Renal cortex interstitium (tissue), 11 donors: ENCODE measurements around the gene HCFC1. TPM values are rescaled to one million over a fixed set of nuclear protein-coding genes. Genes with fewer than 3 reads are reported as not detected.
A peak's percentile ranks its signal among the peaks of the same experiment; 100 is the strongest.

Experiments used
- DNase-seq, 11 donors: peaks; one replicate each; pipeline ENCODE4 v3.0.0-alpha.2; 2013; ENCODE audit warnings: low read depth in 9 of 11, low spot score in 4 of 11; ENCODE audit errors: extremely low read depth in 1 of 11
- polyA plus RNA-seq, 3 donors: library from polyadenylated mRNA; unstranded; fragments of 120-200 nt; gene quantifications; one replicate each; pipeline ENCODE4 v1.2.1, GENCODE V29; 2013; ENCODE audit not compliant: insufficient read length in 3 of 3

The HCFC1 gene
- polyA plus RNA-seq, 3 donors = 40.8 to 52.0 (median 45.7) TPM

GRCh38 chrX:153966841-153967535, 4.6 kb downstream of the HCFC1 start:
- no peak for DNase-seq

GRCh38 chrX:153966283-153966688, 5.3 kb downstream of the HCFC1 start:
- no peak for DNase-seq

GRCh38 chrX:153965406-153965805, 6.2 kb downstream of the HCFC1 start:
- DNase-seq = no peak

GRCh38 chrX:153964105-153964504, 7.5 kb downstream of the HCFC1 start:
- no peak for DNase-seq

GRCh38 chrX:153963546-153963945, 8.1 kb downstream of the HCFC1 start:
- no peak for DNase-seq

GRCh38 chrX:153961292-153961691, 10.3 kb downstream of the HCFC1 start:
- no peak for DNase-seq

- DNase-seq = no peak
These were observed 10.8 kb downstream of the HCFC1 start for GRCh38 chrX:153960786-153961185.

GRCh38 chrX:153960077-153960476, 11.5 kb downstream of the HCFC1 start:
- no peak for DNase-seq

- DNase-seq = no peak
These were observed 12.0 kb downstream of the HCFC1 start for GRCh38 chrX:153959649-153960048.

- DNase-seq = no peak
These were observed 13.0 kb downstream of the HCFC1 start for GRCh38 chrX:153958605-153959004.

- DNase-seq = no peak
These were observed 14.4 kb downstream of the HCFC1 start for GRCh38 chrX:153957224-153957623.

- no peak for DNase-seq
These were observed 15.3 kb downstream of the HCFC1 start for GRCh38 chrX:153956044-153956907.

GRCh38 chrX:153955228-153955732, 16.3 kb downstream of the HCFC1 start:
- no peak for DNase-seq

GRCh38 chrX:153954558-153955227, 16.9 kb downstream of the HCFC1 start:
- no peak for DNase-seq

GRCh38 chrX:153953892-153954557, 17.6 kb downstream of the HCFC1 start:
- no peak for DNase-seq

- DNase-seq = peak in 1 of 11 donors; percentile 52
These were observed 18.2 kb downstream of the HCFC1 start for GRCh38 chrX:153953342-153953830.

GRCh38 chrX:153952373-153953026, 19.1 kb downstream of the HCFC1 start:
- DNase-seq = no peak

GRCh38 chrX:153951683-153952372, 19.8 kb downstream of the HCFC1 start:
- DNase-seq = no peak
